Common myeloid progenitor, CD34-positive (primary cell): ENCODE measurements around the gene LTF.
A peak's percentile ranks its signal among the peaks of the same experiment; 100 is the strongest.

ENCODE experiments used
- CTCF ChIA-PET: fragments of 350-600 bp; sonication (Branson Sonifier 250); formaldehyde crosslinking; loops from one replicate; lab custom pipeline; 2021; ENCODE audit warnings: antibody characterized with exemption; lab: Charles Lee
- POLR2A ChIA-PET: fragments of 350-600 bp; sonication (Branson Sonifier 250); formaldehyde crosslinking; loops from one replicate; lab custom pipeline; 2021; ENCODE audit warnings: antibody characterized with exemption; lab: Charles Lee
- DNase-seq, 3 donors: peaks; one replicate each; pipeline versions ENCODE4 v3.0.0 to v3.0.0-alpha.2; 2013
- H3K27ac ChIP-seq, 2 experiments: 1 replicate in 1 of 2; 2 replicates in 1 of 2; pipeline ENCODE4 v1.7.0; 2013; ENCODE audit warnings: inconsistent platforms in 2 of 2, low read length in 2 of 2, mild to moderate bottlenecking in 2 of 2, low read depth in 1 of 2, moderate library complexity in 1 of 2; ENCODE audit not compliant: severe bottlenecking in 2 of 2, insufficient read depth in 1 of 2, poor library complexity in 1 of 2
- H3K27me3 ChIP-seq, 5 experiments: replicated peaks in 2 of 5; 1 replicate in 3 of 5; 2 replicates in 2 of 5; pipeline versions ENCODE4 v1.6.1 to v1.7.0; 2013; ENCODE audit warnings: low read length in 4 of 5, mild to moderate bottlenecking in 2 of 5, moderate library complexity in 2 of 5, inconsistent platforms in 1 of 5; ENCODE audit not compliant: insufficient read depth in 5 of 5, control insufficient read depth in 4 of 5
- H3K36me3 ChIP-seq, 4 experiments: 1 replicate in 2 of 4; 2 replicates in 2 of 4; pipeline versions ENCODE4 v1.6.1 to v1.7.0; 2013; ENCODE audit warnings: low read length in 3 of 4, control low read depth in 1 of 4, mild to moderate bottlenecking in 1 of 4; ENCODE audit not compliant: control insufficient read depth in 4 of 4, insufficient read depth in 4 of 4
- H3K4me1 ChIP-seq, 4 experiments: 1 replicate in 3 of 4; 2 replicates in 1 of 4; pipeline versions ENCODE4 v1.6.1 to v1.7.1; 2013; ENCODE audit warnings: low read length in 3 of 4, mild to moderate bottlenecking in 3 of 4, control low read depth in 1 of 4, inconsistent platforms in 1 of 4, moderate library complexity in 1 of 4; ENCODE audit not compliant: control insufficient read depth in 4 of 4, insufficient read depth in 4 of 4; ENCODE audit errors: control extremely low read depth in 1 of 4
- H3K4me3 ChIP-seq, 7 experiments: 1 replicate in 4 of 7; 2 replicates in 3 of 7; pipeline versions ENCODE4 v1.5.1 to v1.7.0; 2013; ENCODE audit warnings: mild to moderate bottlenecking in 7 of 7, low read length in 6 of 7, moderate library complexity in 6 of 7, inconsistent platforms in 2 of 7, low read depth in 2 of 7, control low read depth in 1 of 7; ENCODE audit not compliant: insufficient read depth in 4 of 7, control insufficient read depth in 1 of 7; ENCODE audit errors: extremely low read depth in 1 of 7
- H3K9me3 ChIP-seq, 5 experiments: 1 replicate in 4 of 5; 2 replicates in 1 of 5; pipeline versions ENCODE4 v1.6.1 to v1.7.1; 2013; ENCODE audit warnings: low read length in 4 of 5, mild to moderate bottlenecking in 2 of 5, inconsistent platforms in 1 of 5, low read depth in 1 of 5, moderate library complexity in 1 of 5; ENCODE audit not compliant: control insufficient read depth in 4 of 5, insufficient read depth in 2 of 5; ENCODE audit errors: control extremely low read depth in 1 of 5
- WGBS: methylation state at CpG from one replicate; pipeline ENCODE4 v1.1.5; 2013; ENCODE audit not compliant: insufficient coverage; 5-methylcytosine and 5-hydroxymethylcytosine counted together

The LTF gene

DNA sequence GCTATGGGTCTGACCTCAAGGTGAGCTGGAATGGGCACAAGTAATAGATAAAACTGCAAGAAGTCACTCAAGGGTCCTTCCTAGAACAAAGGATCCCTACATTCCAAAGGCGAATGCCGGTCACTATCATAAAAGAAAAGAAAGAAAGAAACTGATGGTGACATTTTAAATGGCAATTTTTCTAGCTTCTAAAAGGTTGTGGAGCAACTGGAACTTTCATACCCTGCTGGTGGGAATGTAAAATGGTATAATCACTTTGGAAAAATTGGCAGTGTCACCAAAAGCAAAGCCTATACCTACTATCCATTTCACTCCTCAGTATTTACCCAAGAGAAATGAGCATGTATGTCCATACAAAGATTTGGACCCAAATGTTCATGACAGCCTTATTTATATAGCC is 53.4 kb downstream of the LTF start:
- Histone ChIP-seq H3K36me3 (no peaks in the 10 kb centered on the region), H3K27me3 (no peaks in the 10 kb centered on the region), H3K4me3 (no peak overlapping the region), H3K9me3 (no peaks in the 10 kb centered on the region), H3K4me1 (peaks cover 18 to 66% (median 54%) of the 10 kb centered on the region in 4 experiments), H3K27ac (no peak overlapping the region)
- no peak for DNase-seq
- ChIA-PET POLR2A (interaction anchor here (1.0 kb wide), 1 partner anchor 13 kb away, joined by 3 read pairs; no protein-coding TSS in a partner anchor), CTCF (interaction anchor here (0.9 to 1.1 kb wide), 3 partner anchors 18 to 77 kb away, joined by 3 read pairs; no protein-coding TSS in a partner anchor)
- WGBS: 93% methylated on average over 2 of the region's 2 CpGs

DNA sequence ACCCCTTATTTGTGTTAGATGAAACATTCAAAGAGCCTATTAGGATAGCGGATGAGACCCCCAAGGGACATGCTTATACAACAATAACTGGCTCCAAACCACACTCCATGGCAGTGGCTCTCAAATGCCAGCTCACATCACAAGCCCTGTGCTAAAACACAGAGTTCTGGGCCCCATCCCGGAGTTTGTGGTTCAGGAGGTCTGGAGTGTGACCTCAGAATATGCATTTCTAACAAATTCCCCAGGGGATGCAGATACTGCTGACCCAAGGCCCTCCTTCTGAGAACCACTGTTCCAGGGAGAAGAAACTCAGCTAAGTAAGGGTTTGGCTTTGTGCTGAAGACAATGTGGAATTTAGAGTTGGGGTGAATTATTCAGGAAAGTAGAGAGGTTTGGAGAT is 54.0 kb downstream of the LTF start:
- H3K36me3 ChIP-seq: no peaks in the 10 kb centered on the region
- no peak for DNase-seq
- 100% methylated on average over 1 of the region's 2 CpGs for WGBS
- H3K4me3 ChIP-seq: no peak overlapping the region
- ChIA-PET POLR2A (interaction anchor here (1.0 kb wide), 1 partner anchor 13 kb away, joined by 3 read pairs; no protein-coding TSS in a partner anchor), CTCF (interaction anchor here (0.9 to 1.1 kb wide), 3 partner anchors 19 to 78 kb away, joined by 3 read pairs; no protein-coding TSS in a partner anchor)
- no peak overlapping the region for H3K27ac ChIP-seq
- peaks cover 18 to 69% (median 51%) of the 10 kb centered on the region in 4 experiments for H3K4me1 ChIP-seq
- H3K9me3 ChIP-seq: no peaks in the 10 kb centered on the region
- no peaks in the 10 kb centered on the region for H3K27me3 ChIP-seq

DNA sequence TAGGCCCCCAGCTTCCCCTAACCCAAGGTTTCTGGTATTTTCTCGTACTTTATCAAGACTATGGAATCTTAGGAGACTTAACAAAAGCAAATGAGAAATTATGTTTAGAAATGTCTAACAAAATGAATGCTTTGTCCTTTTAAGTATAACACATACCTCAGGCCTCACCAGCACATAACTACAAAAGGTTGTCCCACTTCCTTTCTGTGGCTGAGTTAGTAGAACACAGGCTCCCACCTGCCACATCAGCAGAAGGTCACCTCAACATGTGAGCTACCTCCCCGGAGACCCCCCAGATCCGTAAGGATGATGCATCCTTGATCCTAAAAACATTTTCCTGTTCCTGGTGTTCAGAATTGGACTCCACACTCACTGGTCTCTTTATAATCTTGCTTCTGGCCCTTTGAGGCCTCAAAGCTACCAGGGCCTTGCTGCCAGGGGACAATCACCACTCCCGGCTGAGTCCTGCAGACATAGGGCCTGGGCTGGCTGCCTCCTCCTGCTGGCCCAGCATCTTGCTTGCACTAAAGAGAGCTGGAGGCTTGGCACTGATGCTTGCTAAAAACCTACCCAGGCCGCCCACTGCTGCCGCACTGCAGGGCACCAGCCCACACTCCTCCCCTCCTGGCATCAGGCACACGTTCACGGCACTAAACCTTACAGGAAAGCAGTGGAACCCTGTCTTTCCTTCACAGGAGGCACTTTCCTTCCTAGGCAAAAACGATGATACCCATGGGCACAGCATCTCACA is 54.8 kb downstream of the LTF start:
- WGBS: 88% methylated on average over 7 of the region's 9 CpGs
- Histone ChIP-seq H3K27me3 (no peaks in the 10 kb centered on the region), H3K4me1 (peaks cover 18 to 76% (median 54%) of the 10 kb centered on the region in 4 experiments), H3K36me3 (no peaks in the 10 kb centered on the region), H3K9me3 (no peaks in the 10 kb centered on the region), H3K4me3 (no peak overlapping the region), H3K27ac (no peak overlapping the region)
- DNase-seq: no peak
- POLR2A ChIA-PET: interaction anchor here (0.6 kb wide), 1 partner anchor 25 kb away, joined by 3 read pairs; no protein-coding TSS in a partner anchor
- CTCF ChIA-PET: no interaction called here

DNA sequence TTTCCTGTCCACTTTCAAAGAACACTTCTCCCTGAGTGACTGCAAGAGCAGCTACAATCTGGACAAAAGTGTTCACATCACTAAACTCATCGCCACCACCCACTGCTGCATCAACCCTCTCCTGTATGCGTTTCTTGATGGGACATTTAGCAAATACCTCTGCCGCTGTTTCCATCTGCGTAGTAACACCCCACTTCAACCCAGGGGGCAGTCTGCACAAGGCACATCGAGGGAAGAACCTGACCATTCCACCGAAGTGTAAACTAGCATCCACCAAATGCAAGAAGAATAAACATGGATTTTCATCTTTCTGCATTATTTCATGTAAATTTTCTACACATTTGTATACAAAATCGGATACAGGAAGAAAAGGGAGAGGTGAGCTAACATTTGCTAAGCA is 55.9 kb downstream of the LTF start:
- CTCF ChIA-PET: interaction anchor here (1.5 to 1.8 kb wide), 3 partner anchors 26 to 79 kb away, joined by 3 to 5 read pairs (median 4); no protein-coding TSS in a partner anchor
- H3K4me3 ChIP-seq: no peak overlapping the region
- H3K27ac ChIP-seq: no peak overlapping the region
- H3K4me1 ChIP-seq: peaks cover 18 to 74% (median 50%) of the 10 kb centered on the region in 4 experiments
- POLR2A ChIA-PET: interaction anchor here (0.6 kb wide), 1 partner anchor 26 kb away, joined by 3 read pairs; no protein-coding TSS in a partner anchor
- H3K9me3 ChIP-seq: no peaks in the 10 kb centered on the region
- no peaks in the 10 kb centered on the region for H3K36me3 ChIP-seq
- WGBS: 100% methylated on average over 5 of the region's 7 CpGs
- no peaks in the 10 kb centered on the region for H3K27me3 ChIP-seq
- no peak for DNase-seq

DNA sequence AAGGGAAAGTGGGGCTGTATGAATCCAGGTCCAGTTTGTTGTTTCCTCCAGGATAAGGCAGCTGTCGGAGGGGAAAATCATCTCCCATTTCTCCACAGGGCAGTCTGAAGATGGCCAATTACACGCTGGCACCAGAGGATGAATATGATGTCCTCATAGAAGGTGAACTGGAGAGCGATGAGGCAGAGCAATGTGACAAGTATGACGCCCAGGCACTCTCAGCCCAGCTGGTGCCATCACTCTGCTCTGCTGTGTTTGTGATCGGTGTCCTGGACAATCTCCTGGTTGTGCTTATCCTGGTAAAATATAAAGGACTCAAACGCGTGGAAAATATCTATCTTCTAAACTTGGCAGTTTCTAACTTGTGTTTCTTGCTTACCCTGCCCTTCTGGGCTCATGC is 56.7 kb downstream of the LTF start:
- Histone ChIP-seq H3K36me3 (no peaks in the 10 kb centered on the region), H3K4me1 (peaks cover 17 to 65% (median 43%) of the 10 kb centered on the region in 4 experiments), H3K27ac (peak overlapping the region; percentile 56 to 81), H3K27me3 (no peaks in the 10 kb centered on the region), H3K9me3 (no peaks in the 10 kb centered on the region), H3K4me3 (peak overlapping the region in 5 of 7 experiments; percentile 42 to 74 (median 65))
- ChIA-PET POLR2A (no interaction called here), CTCF (interaction anchor here (0.7 to 2.0 kb wide), 12 partner anchors 10 to 325 kb away, joined by 3 to 8 read pairs (median 4); no protein-coding TSS in a partner anchor)
- 92% methylated on average over 7 of the region's 7 CpGs for WGBS
- DNase-seq: no peak

DNA sequence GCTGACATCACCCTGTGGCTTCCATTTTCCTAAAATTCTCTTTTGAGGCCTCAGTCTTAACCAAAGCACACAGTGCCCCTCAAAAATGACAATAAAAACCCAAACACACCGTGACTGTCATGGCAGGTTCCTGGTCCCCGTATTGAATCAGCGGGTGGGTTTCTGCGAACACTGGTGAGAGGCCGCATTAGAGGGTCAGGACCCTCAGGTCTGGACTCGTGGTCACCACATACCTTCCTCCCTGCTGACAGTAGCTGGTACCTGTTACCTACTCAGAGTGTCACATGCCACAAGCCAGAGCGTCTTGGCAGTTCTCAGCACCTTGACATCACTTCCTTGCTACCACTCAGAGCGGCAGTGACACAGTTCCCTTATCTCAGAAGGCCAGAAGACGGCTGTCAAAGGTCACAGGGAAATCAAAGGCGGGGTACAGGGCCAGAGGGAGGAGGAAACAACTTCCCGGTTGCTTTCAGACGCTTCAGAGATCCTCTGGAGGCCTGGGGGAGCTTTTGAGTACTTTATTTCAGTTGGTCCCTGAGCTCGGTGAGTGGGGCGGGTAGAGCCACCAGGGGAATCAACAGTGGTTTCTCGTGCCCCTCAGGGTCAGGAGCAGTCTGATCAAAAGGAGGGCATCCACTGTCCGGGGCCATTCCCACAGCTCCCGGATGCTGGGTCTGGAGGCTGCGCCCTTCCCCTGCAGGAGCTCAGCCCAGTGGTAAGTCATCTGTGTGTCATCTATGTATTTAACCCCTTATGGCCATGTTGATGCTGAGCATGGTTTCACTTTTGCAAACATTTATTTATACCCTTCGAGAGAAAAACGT is 57.7 kb downstream of the LTF start, which contains the start of the genes CCR5AS and CCRL2:
Gene CCR5AS, minus strand, starts transcription at position 279 of the 824 bp plus-strand sequence.
Gene CCRL2, plus strand, starts transcription at position 472 of the 824 bp plus-strand sequence. CDS start 821 bp downstream, outside the sequence.
- Histone ChIP-seq H3K36me3 (no peaks in the 10 kb centered on the region), H3K27me3 (no peaks in the 10 kb centered on the region), H3K4me1 (peaks cover 15 to 56% (median 36%) of the 10 kb centered on the region in 4 experiments), H3K4me3 (peak within 1 kb of the TSS in 6 of 7 experiments; percentile 36 to 74 (median 64)), H3K27ac (peak within 1 kb of the TSS; percentile 56 to 81), H3K9me3 (no peaks in the 10 kb centered on the region)
- 31% methylated on average over 17 of the region's 20 CpGs for WGBS
- ChIA-PET CTCF (interaction anchor here (0.8 to 2.0 kb wide), 11 partner anchors 9 to 324 kb away, joined by 3 to 8 read pairs (median 4); partner anchors contain the start of gene CCR5), POLR2A (interaction anchor here (0.8 kb wide), 1 partner anchor 20 kb away, joined by 3 read pairs; no protein-coding TSS in a partner anchor)
- peak; percentile 89 to 97 (median 93) for DNase-seq
